HepG2 (cell line): ENCODE results near the gene PDLIM5. TPM values are rescaled to one million over a fixed set of nuclear protein-coding genes. Genes with fewer than 3 reads are reported as not detected.
A peak's percentile ranks its signal among the peaks of the same experiment; 100 is the strongest.

Experiments
- CHD2 ChIP-seq: IDR thresholded peaks from 2 replicates; pipeline ENCODE4 v1.6.1; 2011; ENCODE audit warnings: low read depth, low read length, improper control_type of control experiment
- GATA4 ChIP-seq: sonication (generic); IDR thresholded peaks from 2 replicates; pipeline ENCODE4 v1.6.1; 2016; ENCODE audit warnings: antibody characterized with exemption, low read depth, borderline replicate concordance
- GTF3A ChIP-seq: sonication (generic); formaldehyde crosslinking; conservative IDR thresholded peaks from 2 replicates; pipeline ENCODE4 v1.4.0; 2020; ENCODE audit warnings: mild to moderate bottlenecking, missing genetic modification reagents
- HMGXB4 ChIP-seq, 2 experiments: sonication (generic) in 1 of 2; formaldehyde crosslinking in 1 of 2; IDR thresholded peaks; 2 replicates each; pipeline versions ENCODE4 v1.4.0 to v1.6.1; 2018 to 2020; ENCODE audit warnings: missing genetic modification reagents in 2 of 2, borderline replicate concordance in 1 of 2, low read depth in 1 of 2, mild to moderate bottlenecking in 1 of 2, missing biosample characterization in 1 of 2
- KAT8 ChIP-seq: IDR thresholded peaks from 2 replicates; pipeline ENCODE4 v1.6.1; 2016; ENCODE audit warnings: missing genetic modification reagents, missing compliant biosample characterization
- KMT2B ChIP-seq: IDR thresholded peaks from 2 replicates; pipeline ENCODE4 v1.6.1; 2016; ENCODE audit warnings: missing genetic modification reagents, missing compliant biosample characterization
- RAD21 ChIP-seq: fragments of 450-650 bp; formaldehyde crosslinking; IDR thresholded peaks from 2 replicates; pipeline ENCODE4 v1.5.0; 2020; ENCODE audit warnings: mild to moderate bottlenecking
- REXO4 ChIP-seq: sonication (generic); formaldehyde crosslinking; IDR thresholded peaks from 2 replicates; pipeline ENCODE4 v1.8.0; 2022; ENCODE audit warnings: missing genetic modification reagents, mild to moderate bottlenecking, borderline replicate concordance
- SETDB1 ChIP-seq: sonication (generic); formaldehyde crosslinking; IDR thresholded peaks from 2 replicates; pipeline ENCODE4 v1.5.1; 2020; ENCODE audit warnings: missing genetic modification reagents, mild to moderate bottlenecking, borderline replicate concordance
- SOX5 ChIP-seq: IDR thresholded peaks from 2 replicates; pipeline ENCODE4 v1.6.1; 2016; ENCODE audit warnings: borderline replicate concordance
- ZBTB20 ChIP-seq: sonication (generic); formaldehyde crosslinking; IDR thresholded peaks from 2 replicates; pipeline ENCODE4 v1.8.1; 2023; ENCODE audit warnings: missing genetic modification reagents, low read depth, mild to moderate bottlenecking, borderline replicate concordance
- ZMYM4 ChIP-seq: sonication (generic); formaldehyde crosslinking; IDR thresholded peaks from 2 replicates; pipeline ENCODE4 v1.8.1; 2023; ENCODE audit warnings: mild to moderate bottlenecking, missing genetic modification reagents
- ZNF101 ChIP-seq: sonication (generic); formaldehyde crosslinking; IDR thresholded peaks from 2 replicates; pipeline ENCODE4 v1.4.0; 2020; ENCODE audit warnings: mild to moderate bottlenecking, low read depth, missing genetic modification reagents, borderline replicate concordance
- ZNF33B ChIP-seq: sonication (generic); formaldehyde crosslinking; IDR thresholded peaks from 2 replicates; pipeline ENCODE4 v1.5.1; 2020; ENCODE audit warnings: mild to moderate bottlenecking, missing genetic modification reagents
- ZNF607 ChIP-seq: sonication (generic); formaldehyde crosslinking; IDR thresholded peaks from 2 replicates; pipeline ENCODE4 v1.5.1; 2020; ENCODE audit warnings: missing genetic modification reagents, mild to moderate bottlenecking, borderline replicate concordance
- ZNF616 ChIP-seq: sonication (generic); formaldehyde crosslinking; IDR thresholded peaks from 2 replicates; pipeline ENCODE4 v1.5.0; 2020; ENCODE audit warnings: low read depth, mild to moderate bottlenecking, missing genetic modification reagents
- ZNF639 ChIP-seq: conservative IDR thresholded peaks from 2 replicates; pipeline ENCODE4 v1.6.1; 2018; ENCODE audit warnings: missing genetic modification reagents
- ZNF704 ChIP-seq: sonication (generic); formaldehyde crosslinking; IDR thresholded peaks from 2 replicates; pipeline ENCODE4 v1.8.1; 2023; ENCODE audit warnings: mild to moderate bottlenecking, inconsistent platforms, moderate library complexity, missing genetic modification reagents, borderline replicate concordance
- ZNF790 ChIP-seq: sonication (generic); formaldehyde crosslinking; IDR thresholded peaks from 2 replicates; pipeline ENCODE4 v1.8.0; 2022; ENCODE audit warnings: missing genetic modification reagents, mild to moderate bottlenecking, borderline replicate concordance
- polyA plus RNA-seq, 8 experiments: library from polyadenylated mRNA; depleted of rRNA in 3 of 8; stranded (reverse) in 7 of 8; unstranded in 1 of 8; fragments of >200 nt; fragmentation: Illumina TruSeq in 4 of 8; extraction: Trizol in 4 of 8; gene quantifications; 2 replicates each; pipeline versions ENCODE4 v1.2.1 to v1.2.3, GENCODE V29; 2011 to 2016; ENCODE audit warnings: low read depth in 4 of 8, missing spikeins in 1 of 8, mixed read lengths in 1 of 8; ENCODE audit not compliant: insufficient read depth in 1 of 8
- total RNA-seq, 5 experiments: library from RNA; depleted of rRNA; stranded (reverse); fragments of >200 nt; fragmentation: Illumina TruSeq; extraction: Trizol; gene quantifications; 2 replicates each; pipeline ENCODE4 v1.2.3, GENCODE V29; 2016; ENCODE audit warnings: low read depth in 1 of 5
- TF ChIP-seq, protein P1 (sequence below): sonication (generic); formaldehyde crosslinking; IDR thresholded peaks from 2 replicates; pipeline ENCODE4 v1.4.0; 2020; ENCODE audit warnings: missing genetic modification reagents

PDLIM5 gene
- total and polyA plus RNA-seq, 2 of the 13 experiments (the other 11 are each of a cell fraction or from before 2014, with no cell fraction given): 52.8 to 119 TPM

DNA sequence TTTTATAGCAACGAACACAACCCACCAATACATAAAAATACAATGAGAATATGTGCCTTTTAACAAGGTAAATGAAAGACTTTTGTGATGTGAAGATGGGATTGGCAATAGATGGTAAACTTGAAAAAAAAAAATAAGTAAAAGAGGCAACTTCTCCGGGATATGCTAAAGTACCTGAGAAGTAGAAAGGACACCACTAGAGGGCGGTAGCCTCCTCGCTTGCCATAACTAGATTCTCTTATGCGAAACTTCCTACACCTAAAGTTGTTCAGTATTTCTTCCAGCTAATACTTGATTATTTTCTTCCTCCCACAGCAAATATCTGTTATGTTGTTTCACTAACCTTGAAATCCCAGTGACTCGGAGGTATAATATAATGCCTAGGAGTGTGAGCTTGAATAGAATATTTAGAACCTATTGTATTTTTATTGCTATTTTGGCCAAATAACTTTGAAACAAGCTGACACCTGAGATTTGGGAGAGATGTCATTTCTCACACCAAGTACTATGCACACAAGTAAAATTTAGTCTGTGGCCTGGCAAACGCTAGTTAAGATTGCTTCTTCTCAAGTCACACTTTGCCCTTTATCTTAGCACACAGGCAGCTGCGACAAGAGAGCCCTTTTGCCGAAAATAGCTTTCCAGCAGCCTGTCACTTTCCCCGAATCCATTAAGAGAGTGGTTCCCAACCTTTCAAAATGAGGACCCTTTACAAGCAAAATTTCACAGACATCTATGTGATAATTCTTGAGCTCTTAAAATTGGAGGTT is 44.9 kb upstream of the PDLIM5 start (continued):
- TF ChIP-seq, protein P1, sequence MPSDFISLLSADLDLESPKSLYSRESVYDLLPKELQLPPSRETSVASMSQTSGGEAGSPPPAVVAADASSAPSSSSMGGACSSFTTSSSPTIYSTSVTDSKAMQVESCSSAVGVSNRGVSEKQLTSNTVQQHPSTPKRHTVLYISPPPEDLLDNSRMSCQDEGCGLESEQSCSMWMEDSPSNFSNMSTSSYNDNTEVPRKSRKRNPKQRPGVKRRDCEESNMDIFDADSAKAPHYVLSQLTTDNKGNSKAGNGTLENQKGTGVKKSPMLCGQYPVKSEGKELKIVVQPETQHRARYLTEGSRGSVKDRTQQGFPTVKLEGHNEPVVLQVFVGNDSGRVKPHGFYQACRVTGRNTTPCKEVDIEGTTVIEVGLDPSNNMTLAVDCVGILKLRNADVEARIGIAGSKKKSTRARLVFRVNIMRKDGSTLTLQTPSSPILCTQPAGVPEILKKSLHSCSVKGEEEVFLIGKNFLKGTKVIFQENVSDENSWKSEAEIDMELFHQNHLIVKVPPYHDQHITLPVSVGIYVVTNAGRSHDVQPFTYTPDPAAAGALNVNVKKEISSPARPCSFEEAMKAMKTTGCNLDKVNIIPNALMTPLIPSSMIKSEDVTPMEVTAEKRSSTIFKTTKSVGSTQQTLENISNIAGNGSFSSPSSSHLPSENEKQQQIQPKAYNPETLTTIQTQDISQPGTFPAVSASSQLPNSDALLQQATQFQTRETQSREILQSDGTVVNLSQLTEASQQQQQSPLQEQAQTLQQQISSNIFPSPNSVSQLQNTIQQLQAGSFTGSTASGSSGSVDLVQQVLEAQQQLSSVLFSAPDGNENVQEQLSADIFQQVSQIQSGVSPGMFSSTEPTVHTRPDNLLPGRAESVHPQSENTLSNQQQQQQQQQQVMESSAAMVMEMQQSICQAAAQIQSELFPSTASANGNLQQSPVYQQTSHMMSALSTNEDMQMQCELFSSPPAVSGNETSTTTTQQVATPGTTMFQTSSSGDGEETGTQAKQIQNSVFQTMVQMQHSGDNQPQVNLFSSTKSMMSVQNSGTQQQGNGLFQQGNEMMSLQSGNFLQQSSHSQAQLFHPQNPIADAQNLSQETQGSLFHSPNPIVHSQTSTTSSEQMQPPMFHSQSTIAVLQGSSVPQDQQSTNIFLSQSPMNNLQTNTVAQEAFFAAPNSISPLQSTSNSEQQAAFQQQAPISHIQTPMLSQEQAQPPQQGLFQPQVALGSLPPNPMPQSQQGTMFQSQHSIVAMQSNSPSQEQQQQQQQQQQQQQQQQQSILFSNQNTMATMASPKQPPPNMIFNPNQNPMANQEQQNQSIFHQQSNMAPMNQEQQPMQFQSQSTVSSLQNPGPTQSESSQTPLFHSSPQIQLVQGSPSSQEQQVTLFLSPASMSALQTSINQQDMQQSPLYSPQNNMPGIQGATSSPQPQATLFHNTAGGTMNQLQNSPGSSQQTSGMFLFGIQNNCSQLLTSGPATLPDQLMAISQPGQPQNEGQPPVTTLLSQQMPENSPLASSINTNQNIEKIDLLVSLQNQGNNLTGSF (CRISPR knock-in tag): no peak
- TF ChIP-seq ZNF607 (CRISPR knock-in tag): no peak
- no peak for TF ChIP-seq GATA4
- TF ChIP-seq ZNF639 (CRISPR knock-in tag): no peak
- no peak for TF ChIP-seq GTF3A (CRISPR knock-in tag)
- TF ChIP-seq KAT8 (CRISPR knock-in tag): no peak
- no peak for TF ChIP-seq ZBTB20 (CRISPR knock-in tag)
- TF ChIP-seq REXO4 (CRISPR knock-in tag): no peak
- TF ChIP-seq ZNF616 (CRISPR knock-in tag): no peak
- TF ChIP-seq CHD2: no peak
- 0 out of 2 replicates have a peak, but pooled peaks have one; percentile 10 for TF ChIP-seq SOX5 (CRISPR knock-in tag)
- TF ChIP-seq ZNF101: no peak
- TF ChIP-seq ZNF704 (CRISPR knock-in tag): no peak
- TF ChIP-seq ZNF790: no peak
- TF ChIP-seq HMGXB4 (CRISPR knock-in tag; IDR thresholded peaks at IDR 0.05; ENCODE audit: borderline replicate concordance in 1 of 2, low read depth in 1 of 2): 0 out of 4 replicates have a peak, but pooled peaks of 1 of the 2 experiments have one; percentile 18
- TF ChIP-seq KMT2B (CRISPR knock-in tag): no peak
- no peak for TF ChIP-seq SETDB1
- TF ChIP-seq RAD21 (CRISPR knock-in tag): peak; percentile 75
- no peak for TF ChIP-seq ZNF33B (CRISPR knock-in tag)
- TF ChIP-seq ZMYM4 (CRISPR knock-in tag): no peak; the same call in 1 of the 2 replicates
